ENCODE results near the gene BTNL9. TPM values are rescaled to one million over a fixed set of nuclear protein-coding genes. Genes with fewer than 3 reads are reported as not detected.

Gene BTNL9
- total RNA-seq, 1 experiment from 2014 or later = 11.5 TPM

GRCh38 chr5:181028032-181028819 is 11.8 kb upstream of the BTNL9 start:
- H3K36me3 ChIP-seq (ENCODE audit: low read depth, low read length) = no peaks in the 10 kb centered on the region
- no peaks in the 10 kb centered on the region for H3K9me3 ChIP-seq (ENCODE audit: low read length)
- intact Hi-C loops (cut with micrococcal nuclease) = no loop called here
- no peak overlapping the region for H3K4me3 ChIP-seq (ENCODE audit: low read length)
- H3K9ac ChIP-seq (ENCODE audit: low read length) = no peak overlapping the region
- TF ChIP-seq EZH2phosphoT487 (IDR thresholded peaks at IDR 0.05; ENCODE audit: borderline replicate concordance, low read length) (no peak), EZH2 (IDR thresholded peaks at IDR 0.05; ENCODE audit: low read length, unreplicated experiment) (no peak), CTCF (conservative IDR thresholded peaks at IDR 0.05; ENCODE audit: low read depth, low read length) (no peak)
- no peaks in the 10 kb centered on the region for H4K20me1 ChIP-seq (ENCODE audit: low read length)
- DNase-seq (no peak), ATAC-seq (no peak)
- no peaks in the 10 kb centered on the region for H3K27me3 ChIP-seq (ENCODE audit: low read length)
- no peaks in the 10 kb centered on the region for H3K79me2 ChIP-seq (ENCODE audit: low read length)
- H3K4me2 ChIP-seq (ENCODE audit: low read length) = no peak overlapping the region
- H3K9me2 ChIP-seq (replicated peaks; ENCODE audit: low read length) = no peaks in the 10 kb centered on the region
- no peaks in the 10 kb centered on the region for H3K4me1 ChIP-seq (ENCODE audit: insufficient read depth, low read length)
- H2AFZ ChIP-seq (ENCODE audit: low read length) = no peak overlapping the region
- POLR2A ChIA-PET (ENCODE audit: unreplicated experiment) = no interaction called here
- CTCF ChIA-PET = no interaction called here
- no TSS peak for BruUV-seq (replicated peaks)
- no peak overlapping the region for H3K27ac ChIP-seq (ENCODE audit: low read length)
- no peaks in the 10 kb centered on the region for H3F3A ChIP-seq (ENCODE audit: low read length, unreplicated experiment)

GRCh38 chr5:181031716-181032115 is 8.3 kb upstream of the BTNL9 start:
- CTCF ChIA-PET = no interaction called here

More at GRCh38 chr5:181031716-181032115, 8.3 kb upstream of the BTNL9 start:
- DNase-seq = no peak
- H2AFZ ChIP-seq (ENCODE audit: low read length) = no peak overlapping the region
- no peaks in the 10 kb centered on the region for H3F3A ChIP-seq (ENCODE audit: low read length, unreplicated experiment)
- no peaks in the 10 kb centered on the region for H3K27me3 ChIP-seq (ENCODE audit: low read length)
- H3K27ac ChIP-seq (ENCODE audit: low read length) = no peak overlapping the region
- TF ChIP-seq CTCF (conservative IDR thresholded peaks at IDR 0.05; ENCODE audit: low read depth, low read length) (no peak), EZH2 (IDR thresholded peaks at IDR 0.05; ENCODE audit: low read length, unreplicated experiment) (no peak), EZH2phosphoT487 (IDR thresholded peaks at IDR 0.05; ENCODE audit: borderline replicate concordance, low read length) (no peak)
- intact Hi-C loops (cut with micrococcal nuclease) = no loop called here
- H3K9ac ChIP-seq (ENCODE audit: low read length) = no peak overlapping the region
- H3K4me1 ChIP-seq (ENCODE audit: insufficient read depth, low read length) = no peaks in the 10 kb centered on the region
- BruUV-seq (replicated peaks) = no TSS peak
- no peaks in the 10 kb centered on the region for H3K36me3 ChIP-seq (ENCODE audit: low read depth, low read length)
- no peaks in the 10 kb centered on the region for H3K9me3 ChIP-seq (ENCODE audit: low read length)
- H3K4me3 ChIP-seq (ENCODE audit: low read length) = no peak overlapping the region
- H3K79me2 ChIP-seq (ENCODE audit: low read length) = no peaks in the 10 kb centered on the region
- H3K9me2 ChIP-seq (replicated peaks; ENCODE audit: low read length) = no peaks in the 10 kb centered on the region
- H3K4me2 ChIP-seq (ENCODE audit: low read length) = no peak overlapping the region
- POLR2A ChIA-PET (ENCODE audit: unreplicated experiment) = no interaction called here
- ATAC-seq = no peak
- no peaks in the 10 kb centered on the region for H4K20me1 ChIP-seq (ENCODE audit: low read length)

All from PC-3 (cell line).